H9 (cell line): ENCODE results near the gene MOBP. TPM values are rescaled to one million over a fixed set of nuclear protein-coding genes. Genes with fewer than 3 reads are reported as not detected.

ENCODE experiments used
- DNase-seq: peaks from one replicate; pipeline ENCODE4 v3.0.0-alpha.2; 2017
- H2AFZ ChIP-seq: one replicate; pipeline ENCODE4 v1.6.1; 2013; ENCODE audit warnings: mild to moderate bottlenecking, low read length, control low read depth, moderate library complexity
- H2AK5ac ChIP-seq: 2 replicates; pipeline ENCODE4 v1.6.1; 2013; ENCODE audit warnings: low read length, control low read depth, mixed read lengths; ENCODE audit not compliant: insufficient read length
- H2BK120ac ChIP-seq: one replicate; pipeline ENCODE4 v1.6.1; 2013; ENCODE audit warnings: low read depth, mild to moderate bottlenecking, low read length, control low read depth, inconsistent platforms; ENCODE audit not compliant: poor library complexity, severe bottlenecking
- H2BK12ac ChIP-seq: 2 replicates; pipeline ENCODE4 v1.6.1; 2013; ENCODE audit warnings: low read length, control low read depth, mixed read lengths, low read depth; ENCODE audit not compliant: insufficient read length
- H2BK15ac ChIP-seq: 2 replicates; pipeline ENCODE4 v1.6.1; 2013; ENCODE audit warnings: low read depth, low read length, control low read depth
- H2BK20ac ChIP-seq: one replicate; pipeline ENCODE4 v1.6.1; 2013; ENCODE audit warnings: low read depth, mild to moderate bottlenecking, low read length, control low read depth, inconsistent platforms; ENCODE audit not compliant: poor library complexity, severe bottlenecking
- H2BK5ac ChIP-seq: 2 replicates; pipeline ENCODE4 v1.6.1; 2013; ENCODE audit warnings: low read length, control low read depth, mixed read lengths; ENCODE audit not compliant: insufficient read length
- H3K14ac ChIP-seq: 2 replicates; pipeline ENCODE4 v1.6.1; 2013; ENCODE audit warnings: low read length, control low read depth; ENCODE audit not compliant: insufficient read depth
- H3K18ac ChIP-seq: 2 replicates; pipeline ENCODE4 v1.6.1; 2013; ENCODE audit warnings: low read depth, mild to moderate bottlenecking, mixed read lengths, low read length, control low read depth; ENCODE audit not compliant: insufficient read length
- H3K23ac ChIP-seq: 2 replicates; pipeline ENCODE4 v1.6.1; 2013; ENCODE audit warnings: low read length, control low read depth, mixed read lengths, low read depth; ENCODE audit not compliant: insufficient read length
- H3K23me2 ChIP-seq: 2 replicates; pipeline ENCODE4 v1.6.1; 2013; ENCODE audit warnings: low read depth, mild to moderate bottlenecking, mixed read lengths, low read length, control low read depth; ENCODE audit not compliant: insufficient read length, poor library complexity, severe bottlenecking
- H3K27ac ChIP-seq: 2 replicates; pipeline ENCODE4 v1.5.1; 2013; ENCODE audit warnings: low read length, control low read depth, mixed read lengths, low read depth; ENCODE audit not compliant: insufficient read length
- H3K27me3 ChIP-seq: 2 replicates; pipeline ENCODE4 v1.6.1; 2013; ENCODE audit warnings: low read length, control low read depth, inconsistent platforms; ENCODE audit not compliant: insufficient read depth
- H3K4ac ChIP-seq: 2 replicates; pipeline ENCODE4 v1.6.1; 2013; ENCODE audit warnings: low read depth, mild to moderate bottlenecking, control low read depth, inconsistent platforms, low read length, moderate library complexity
- H3K4me1 ChIP-seq: 2 replicates; pipeline ENCODE4 v1.6.1; 2013; ENCODE audit warnings: low read length, control low read depth, inconsistent platforms; ENCODE audit not compliant: insufficient read depth
- H3K4me2 ChIP-seq: 2 replicates; pipeline ENCODE4 v1.6.1; 2013; ENCODE audit warnings: low read length, control low read depth, mixed read lengths; ENCODE audit not compliant: insufficient read length, insufficient read depth
- H3K56ac ChIP-seq: 2 replicates; pipeline ENCODE4 v1.6.1; 2013; ENCODE audit warnings: low read depth, mild to moderate bottlenecking, mixed read lengths, low read length, control low read depth; ENCODE audit not compliant: insufficient read length
- H3K79me1 ChIP-seq: 2 replicates; pipeline ENCODE4 v1.6.1; 2013; ENCODE audit warnings: low read depth, mild to moderate bottlenecking, moderate library complexity, low read length, control low read depth, inconsistent platforms; ENCODE audit not compliant: insufficient read depth, poor library complexity, severe bottlenecking
- H3K79me2 ChIP-seq: 2 replicates; pipeline ENCODE4 v1.6.1; 2013; ENCODE audit warnings: low read length, control low read depth, inconsistent platforms; ENCODE audit not compliant: insufficient read depth
- H3K9ac ChIP-seq: 2 replicates; pipeline ENCODE4 v1.6.1; 2013; ENCODE audit warnings: low read length, control low read depth, mixed read lengths; ENCODE audit not compliant: insufficient read length; ENCODE audit errors: extremely low read depth
- H3K9me3 ChIP-seq: one replicate; pipeline ENCODE4 v1.6.1; 2013; ENCODE audit warnings: low read depth, low read length, inconsistent platforms; ENCODE audit not compliant: control insufficient read depth
- H3T11ph ChIP-seq: one replicate; pipeline ENCODE4 v1.6.1; 2013; ENCODE audit warnings: mild to moderate bottlenecking, low read length, control low read depth, inconsistent platforms
- H4K20me1 ChIP-seq: one replicate; pipeline ENCODE4 v1.6.1; 2013; ENCODE audit not compliant: control insufficient read depth, insufficient read length, insufficient read depth
- H4K5ac ChIP-seq: 2 replicates; pipeline ENCODE4 v1.6.1; 2013; ENCODE audit warnings: low read depth, mild to moderate bottlenecking, mixed read lengths, low read length, control low read depth; ENCODE audit not compliant: insufficient read length
- H4K8ac ChIP-seq: replicated peaks from 2 replicates; pipeline ENCODE4 v1.6.1; 2013; ENCODE audit warnings: low read length, control low read depth, mixed read lengths, low read depth; ENCODE audit not compliant: insufficient read length
- H4K91ac ChIP-seq: 2 replicates; pipeline ENCODE4 v1.6.1; 2013; ENCODE audit warnings: low read depth, mild to moderate bottlenecking, moderate library complexity, mixed read lengths, low read length, control low read depth; ENCODE audit not compliant: insufficient read length
- H3K27ac Mint-ChIP-seq, 3 experiments: 2 replicates in 2 of 3; 3 replicates in 1 of 3; pipeline ENCODE4 v1.8.0; 2020 to 2021; ENCODE audit warnings: mixed read lengths in 3 of 3, mild to moderate bottlenecking in 1 of 3, moderate library complexity in 1 of 3
- H3K27me3 Mint-ChIP-seq: 2 replicates; pipeline ENCODE4 v1.8.0; 2021; ENCODE audit warnings: low read depth, mild to moderate bottlenecking, moderate library complexity, mixed read lengths
- H3K36me3 Mint-ChIP-seq, 3 experiments: 2 replicates in 2 of 3; 3 replicates in 1 of 3; pipeline ENCODE4 v1.8.0; 2020 to 2021; ENCODE audit warnings: low read depth in 3 of 3, mixed read lengths in 3 of 3; ENCODE audit not compliant: insufficient read depth in 1 of 3
- H3K4me1 Mint-ChIP-seq, 2 experiments: 2 replicates each; pipeline ENCODE4 v1.8.0; 2020; ENCODE audit warnings: mixed read lengths in 2 of 2
- H3K4me3 Mint-ChIP-seq, 2 experiments: 2 replicates in 1 of 2; 3 replicates in 1 of 2; pipeline ENCODE4 v1.8.0; 2020 to 2021; ENCODE audit warnings: mild to moderate bottlenecking in 2 of 2, mixed read lengths in 2 of 2, moderate library complexity in 1 of 2
- H3K9me3 Mint-ChIP-seq, 2 experiments: 2 replicates in 1 of 2; 3 replicates in 1 of 2; pipeline ENCODE4 v1.8.0; 2020; ENCODE audit warnings: mild to moderate bottlenecking in 2 of 2, mixed read lengths in 2 of 2, moderate library complexity in 1 of 2
- CTCF ChIP-seq: fragments of 200-600 bp; sonication (generic); conservative IDR thresholded peaks from 3 replicates; pipeline ENCODE4 v1.8.0; 2021; ENCODE audit warnings: antibody characterized with exemption, mild to moderate bottlenecking
- WGBS: extraction: QIAGEN DNeasy Blood & Tissue Kit; methylation state at CpG from one replicate; pipeline ENCODE4 v1.1.7; 2013; ENCODE audit warnings: missing lambda C conversion rate, low lambda C conversion rate, mixed read lengths; ENCODE audit not compliant: insufficient read length; ENCODE audit errors: extremely low coverage; 5-methylcytosine and 5-hydroxymethylcytosine counted together
- total RNA-seq: library from RNA; stranded (reverse); gene quantifications from 2 replicates; pipeline ENCODE4 v1.2.1, GENCODE V29; 2021

The MOBP gene
- total RNA-seq, 1 experiment from 2014 or later = not detected

GRCh38 chr3:39447637-39448483, 19.6 kb upstream of the MOBP start:
- no peak overlapping the region for H4K8ac ChIP-seq
- H3K4me2 ChIP-seq = no peak overlapping the region
- WGBS = no CpG with 5 or more reads among the region's 13 CpGs
- no peaks in the 10 kb centered on the region for H3K79me1 ChIP-seq
- no peak overlapping the region for H3K56ac ChIP-seq
- no peak overlapping the region for H2BK5ac ChIP-seq
- H3K4me1 ChIP-seq = no peaks in the 10 kb centered on the region
- no peak overlapping the region for H3K4ac ChIP-seq
- no peak overlapping the region for H2BK120ac ChIP-seq
- H4K5ac ChIP-seq = no peak overlapping the region
- peak; percentile 94 for TF ChIP-seq CTCF
- H2BK15ac ChIP-seq = no peak overlapping the region
- H3K27me3 Mint-ChIP-seq = no peaks in the 10 kb centered on the region; the same call in 1 of the 2 replicates
- no peaks in the 10 kb centered on the region for H3K23me2 ChIP-seq
- no peaks in the 10 kb centered on the region for H3K79me2 ChIP-seq
- H3K23ac ChIP-seq = no peak overlapping the region
- H2BK20ac ChIP-seq = no peak overlapping the region
- no peak overlapping the region for H3K9ac ChIP-seq
- peak overlapping the region; percentile 90 for H2AFZ ChIP-seq
- H3K4me1 Mint-ChIP-seq = peaks cover 7 to 13% of the 10 kb centered on the region in 2 experiments
- no peak overlapping the region for H3T11ph ChIP-seq
- no peaks in the 10 kb centered on the region for H3K36me3 Mint-ChIP-seq
- H2BK12ac ChIP-seq = no peak overlapping the region
- H4K20me1 ChIP-seq = no peaks in the 10 kb centered on the region
- no peaks in the 10 kb centered on the region for H3K9me3 ChIP-seq
- no peak overlapping the region for H3K27ac ChIP-seq
- H3K18ac ChIP-seq = no peak overlapping the region
- H3K27me3 ChIP-seq = no peaks in the 10 kb centered on the region
- H4K91ac ChIP-seq = no peak overlapping the region
- no peak overlapping the region for H3K4me3 Mint-ChIP-seq
- H2AK5ac ChIP-seq = no peak overlapping the region
- no peak overlapping the region for H3K27ac Mint-ChIP-seq
- no peaks in the 10 kb centered on the region for H3K9me3 Mint-ChIP-seq
- DNase-seq = peak; percentile 82
- H3K14ac ChIP-seq = no peak overlapping the region
